ENCODE measurements around the gene SLC9A9.
A peak's percentile ranks its signal among the peaks of the same experiment; 100 is the strongest.

SLC9A9 gene

DNA sequence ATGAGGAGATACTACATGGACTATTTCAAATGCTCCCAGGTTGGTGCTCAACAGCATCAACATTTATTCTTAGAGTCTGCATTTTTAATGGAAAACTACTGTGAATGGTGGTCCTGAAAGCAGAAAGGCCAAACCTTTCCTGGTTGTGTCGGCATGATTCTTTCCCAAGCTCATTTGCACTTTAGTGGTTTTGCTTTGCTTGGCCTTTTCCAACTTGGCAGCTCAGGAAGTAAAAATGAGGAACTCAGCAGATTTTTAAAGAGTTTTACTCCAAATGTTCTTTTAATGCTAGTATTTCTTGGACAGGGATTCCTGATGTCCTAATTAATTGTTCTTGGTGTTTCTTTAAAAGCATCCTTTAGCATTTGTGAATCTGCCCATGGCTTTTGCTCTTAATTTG, 197.4 kb downstream of the SLC9A9 start:
- no peak for DNase-seq (ENCODE audit: low read depth)
- H3K4me3 ChIP-seq (ENCODE audit: low read depth, low read length): no peak overlapping the region
- TF ChIP-seq, protein P1, sequence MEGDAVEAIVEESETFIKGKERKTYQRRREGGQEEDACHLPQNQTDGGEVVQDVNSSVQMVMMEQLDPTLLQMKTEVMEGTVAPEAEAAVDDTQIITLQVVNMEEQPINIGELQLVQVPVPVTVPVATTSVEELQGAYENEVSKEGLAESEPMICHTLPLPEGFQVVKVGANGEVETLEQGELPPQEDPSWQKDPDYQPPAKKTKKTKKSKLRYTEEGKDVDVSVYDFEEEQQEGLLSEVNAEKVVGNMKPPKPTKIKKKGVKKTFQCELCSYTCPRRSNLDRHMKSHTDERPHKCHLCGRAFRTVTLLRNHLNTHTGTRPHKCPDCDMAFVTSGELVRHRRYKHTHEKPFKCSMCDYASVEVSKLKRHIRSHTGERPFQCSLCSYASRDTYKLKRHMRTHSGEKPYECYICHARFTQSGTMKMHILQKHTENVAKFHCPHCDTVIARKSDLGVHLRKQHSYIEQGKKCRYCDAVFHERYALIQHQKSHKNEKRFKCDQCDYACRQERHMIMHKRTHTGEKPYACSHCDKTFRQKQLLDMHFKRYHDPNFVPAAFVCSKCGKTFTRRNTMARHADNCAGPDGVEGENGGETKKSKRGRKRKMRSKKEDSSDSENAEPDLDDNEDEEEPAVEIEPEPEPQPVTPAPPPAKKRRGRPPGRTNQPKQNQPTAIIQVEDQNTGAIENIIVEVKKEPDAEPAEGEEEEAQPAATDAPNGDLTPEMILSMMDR (IDR thresholded peaks at IDR 0.05; ENCODE audit: low read depth, low read length, missing control alignments): no peak

DNA sequence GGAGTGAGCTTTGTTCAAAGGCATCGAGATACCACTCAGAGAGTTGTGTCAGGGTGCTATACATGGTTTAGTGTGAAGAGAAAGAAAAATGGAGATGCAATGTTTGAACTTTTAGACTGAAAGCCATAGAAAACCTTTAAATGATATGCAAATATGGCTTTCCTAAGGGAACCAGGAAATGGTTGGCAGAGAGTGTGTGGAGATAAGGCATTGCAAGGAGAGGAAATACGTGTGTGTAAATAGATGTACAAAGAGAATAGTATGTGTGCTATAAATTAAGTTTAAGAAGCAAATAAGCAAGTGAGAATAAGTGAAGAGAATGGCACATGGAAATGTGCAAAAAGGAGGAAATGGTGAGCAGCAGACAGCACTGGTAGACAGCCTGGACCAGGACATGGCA, 198.1 kb downstream of the SLC9A9 start:
- DNase-seq (ENCODE audit: low read depth): no peak
- TF ChIP-seq, protein P1 (IDR thresholded peaks at IDR 0.05; ENCODE audit: low read depth, low read length, missing control alignments): no peak
- H3K4me3 ChIP-seq (ENCODE audit: low read depth, low read length): no peak overlapping the region

GRCh38 chr3:143648708-143649107, 199.6 kb downstream of the SLC9A9 start:
- no peak for DNase-seq (ENCODE audit: low read depth)
- TF ChIP-seq, protein P1 (IDR thresholded peaks at IDR 0.05; ENCODE audit: low read depth, low read length, missing control alignments): peak; percentile 29
- H3K4me3 ChIP-seq (ENCODE audit: low read depth, low read length): no peak overlapping the region

- TF ChIP-seq, protein P1 (IDR thresholded peaks at IDR 0.05; ENCODE audit: low read depth, low read length, missing control alignments): no peak
- DNase-seq (ENCODE audit: low read depth): no peak
- no peak overlapping the region for H3K4me3 ChIP-seq (ENCODE audit: low read depth, low read length)
Measured at GRCh38 chr3:143648218-143648617, 200.1 kb downstream of the SLC9A9 start.

- DNase-seq (ENCODE audit: low read depth): peak; percentile 36
- no peak overlapping the region for H3K4me3 ChIP-seq (ENCODE audit: low read depth, low read length)
- TF ChIP-seq, protein P1 (IDR thresholded peaks at IDR 0.05; ENCODE audit: low read depth, low read length, missing control alignments): peak; percentile 51
Measured at GRCh38 chr3:143644370-143645089, 203.7 kb downstream of the SLC9A9 start.

- no peak for DNase-seq (ENCODE audit: low read depth)
- no peak overlapping the region for H3K4me3 ChIP-seq (ENCODE audit: low read depth, low read length)
- TF ChIP-seq, protein P1 (IDR thresholded peaks at IDR 0.05; ENCODE audit: low read depth, low read length, missing control alignments): no peak
Measured at GRCh38 chr3:143643905-143644304, 204.4 kb downstream of the SLC9A9 start.

- DNase-seq (ENCODE audit: low read depth): no peak
- TF ChIP-seq, protein P1 (IDR thresholded peaks at IDR 0.05; ENCODE audit: low read depth, low read length, missing control alignments): no peak
- no peak overlapping the region for H3K4me3 ChIP-seq (ENCODE audit: low read depth, low read length)
Measured at GRCh38 chr3:143640774-143641173, 207.5 kb downstream of the SLC9A9 start.
